Fibroblast of mammary gland (primary cell): ENCODE measurements around the gene GCN1.

ENCODE experiments used
- DNase-seq: peaks from one replicate; pipeline ENCODE4 v3.0.0-alpha.2; 2010; ENCODE audit warnings: low read depth
- H3K4me3 ChIP-seq: 2 replicates; pipeline ENCODE4 v1.5.1; 2011; ENCODE audit warnings: low read depth, mild to moderate bottlenecking, low read length, moderate library complexity; ENCODE audit not compliant: control insufficient read depth
- TF ChIP-seq, protein P1 (sequence below): conservative IDR thresholded peaks from 2 replicates; pipeline ENCODE4 v1.5.1; 2011; ENCODE audit warnings: low read depth, low read length, inconsistent platforms; ENCODE audit not compliant: control insufficient read depth, insufficient read depth

The GCN1 gene

DNA sequence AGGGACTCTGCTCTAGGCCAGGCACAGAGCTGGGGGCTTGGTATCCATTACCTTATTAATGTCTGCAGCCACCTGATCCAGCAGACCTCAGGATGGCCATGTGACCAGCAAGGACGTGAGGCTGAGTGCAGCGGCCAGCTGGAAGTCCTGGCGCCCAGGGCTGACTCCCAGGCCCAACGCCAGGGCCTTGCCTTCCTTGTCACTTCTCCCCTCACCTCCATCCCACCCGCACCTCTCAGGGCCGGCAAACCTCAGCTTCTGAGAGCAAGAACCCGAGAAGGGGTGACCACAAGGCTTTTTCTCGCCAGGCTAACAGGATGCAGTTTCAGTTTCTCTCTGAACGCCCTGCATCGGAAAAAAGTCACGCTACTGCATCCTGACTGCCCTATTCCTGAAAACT lies 93.3 kb downstream of the GCN1 start:
- TF ChIP-seq, protein P1, sequence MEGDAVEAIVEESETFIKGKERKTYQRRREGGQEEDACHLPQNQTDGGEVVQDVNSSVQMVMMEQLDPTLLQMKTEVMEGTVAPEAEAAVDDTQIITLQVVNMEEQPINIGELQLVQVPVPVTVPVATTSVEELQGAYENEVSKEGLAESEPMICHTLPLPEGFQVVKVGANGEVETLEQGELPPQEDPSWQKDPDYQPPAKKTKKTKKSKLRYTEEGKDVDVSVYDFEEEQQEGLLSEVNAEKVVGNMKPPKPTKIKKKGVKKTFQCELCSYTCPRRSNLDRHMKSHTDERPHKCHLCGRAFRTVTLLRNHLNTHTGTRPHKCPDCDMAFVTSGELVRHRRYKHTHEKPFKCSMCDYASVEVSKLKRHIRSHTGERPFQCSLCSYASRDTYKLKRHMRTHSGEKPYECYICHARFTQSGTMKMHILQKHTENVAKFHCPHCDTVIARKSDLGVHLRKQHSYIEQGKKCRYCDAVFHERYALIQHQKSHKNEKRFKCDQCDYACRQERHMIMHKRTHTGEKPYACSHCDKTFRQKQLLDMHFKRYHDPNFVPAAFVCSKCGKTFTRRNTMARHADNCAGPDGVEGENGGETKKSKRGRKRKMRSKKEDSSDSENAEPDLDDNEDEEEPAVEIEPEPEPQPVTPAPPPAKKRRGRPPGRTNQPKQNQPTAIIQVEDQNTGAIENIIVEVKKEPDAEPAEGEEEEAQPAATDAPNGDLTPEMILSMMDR: no peak
- peak; percentile 16 for DNase-seq
- H3K4me3 ChIP-seq: no peak overlapping the region

DNA sequence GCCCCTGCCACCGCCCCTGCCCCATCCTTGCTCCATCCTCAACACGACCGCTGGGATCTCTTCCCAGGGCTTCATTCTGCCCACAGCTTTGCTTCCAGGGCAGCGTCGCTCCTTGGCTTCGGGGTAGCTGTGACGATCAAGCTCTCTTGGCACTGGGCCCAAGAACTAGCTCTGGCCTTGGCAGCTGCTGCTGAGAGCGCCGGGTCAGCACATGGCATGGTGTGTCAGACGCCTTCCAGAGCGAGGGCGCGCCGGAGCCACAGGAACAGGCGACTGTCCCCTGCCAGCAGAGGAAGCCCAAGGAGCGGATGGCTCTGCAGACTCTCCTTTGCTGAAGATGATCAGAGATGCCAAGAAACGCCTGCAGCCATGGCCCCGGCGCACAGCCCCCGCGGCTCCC lies 93.9 kb downstream of the GCN1 start:
- TF ChIP-seq, protein P1: no peak
- no peak overlapping the region for H3K4me3 ChIP-seq
- DNase-seq: peak; percentile 75

DNA sequence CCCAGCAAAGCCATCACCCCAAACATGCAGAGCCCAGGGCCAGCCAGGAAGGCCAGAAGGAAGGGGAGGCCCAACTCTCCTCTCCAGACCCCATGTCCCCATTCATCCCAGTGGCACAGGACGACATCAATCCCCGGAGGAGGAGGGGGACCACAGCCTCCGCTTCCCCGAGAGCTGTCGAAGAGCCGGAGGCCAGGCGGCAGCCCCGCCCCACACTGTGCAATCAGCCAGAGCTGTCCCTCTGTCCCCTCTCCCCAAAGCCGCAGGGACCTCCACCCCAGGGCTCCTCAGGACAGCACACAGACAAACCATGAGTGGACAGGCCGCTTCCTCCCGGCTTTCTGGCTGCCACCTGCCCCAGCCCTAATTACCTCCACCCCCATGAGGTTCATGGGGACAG lies 94.8 kb downstream of the GCN1 start:
- DNase-seq: no peak
- TF ChIP-seq, protein P1: no peak
- H3K4me3 ChIP-seq: no peak overlapping the region

DNA sequence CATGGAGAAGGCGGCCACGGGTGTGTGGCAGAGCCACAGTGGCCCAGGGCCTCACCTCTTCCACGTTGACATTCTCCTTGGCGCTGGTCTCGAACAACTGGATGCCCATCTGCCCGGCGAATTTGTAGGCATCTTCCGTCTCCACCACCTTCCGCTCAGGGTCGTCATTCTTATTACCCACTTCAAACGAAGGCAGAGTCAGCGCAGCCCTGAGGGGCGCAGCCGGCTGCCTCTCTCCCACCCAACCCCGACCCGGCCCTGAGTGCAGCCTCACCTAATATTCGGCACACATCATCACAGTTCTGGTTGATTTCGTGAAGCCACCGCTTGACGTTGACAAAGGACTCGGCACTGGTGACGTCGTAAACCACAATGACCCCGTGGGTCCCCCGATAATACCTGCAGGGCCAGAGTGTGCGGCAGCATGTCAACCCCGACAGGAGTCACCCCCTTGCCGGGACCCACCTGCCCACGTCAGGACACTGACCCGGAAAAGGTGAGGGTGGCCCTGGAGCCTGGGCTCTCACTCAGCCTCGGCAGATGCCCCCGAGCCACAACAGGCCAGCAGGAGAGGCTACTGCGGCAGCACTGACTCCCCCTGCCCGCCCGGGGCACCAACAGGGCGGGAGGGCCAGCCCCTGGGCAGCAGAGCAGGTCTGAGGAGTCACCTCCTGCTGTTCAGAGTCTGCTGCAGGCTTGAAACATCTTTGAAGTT lies 95.6 kb downstream of the GCN1 start:
- no peak overlapping the region for H3K4me3 ChIP-seq
- TF ChIP-seq, protein P1: no peak
- DNase-seq: no peak

DNA sequence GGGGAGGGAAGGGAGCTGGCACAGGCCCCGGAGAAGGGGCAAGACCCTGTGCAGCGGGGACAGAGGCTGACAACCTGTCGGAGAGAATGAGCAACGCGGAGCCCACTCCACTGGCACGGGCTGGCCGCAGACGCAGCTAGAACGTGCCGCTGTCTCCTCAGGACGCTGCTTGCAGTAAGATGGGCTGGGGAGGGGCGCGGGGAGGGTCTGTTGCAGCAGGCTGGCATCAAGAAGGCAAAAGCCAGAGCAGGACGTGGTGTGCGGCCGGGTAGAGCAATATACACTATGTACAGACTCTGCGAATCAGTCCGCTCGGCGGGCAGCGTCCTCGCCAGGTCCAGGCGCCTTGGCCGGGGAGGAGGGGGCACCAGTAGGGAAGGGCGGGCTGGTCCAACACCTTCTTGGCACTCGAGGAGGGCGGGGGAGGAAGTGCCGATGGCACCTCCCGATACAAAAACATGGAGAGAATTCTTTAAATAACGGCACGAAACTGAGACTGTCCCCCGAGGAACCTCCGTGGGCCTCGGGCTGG lies 97.8 kb downstream of the GCN1 start:
- H3K4me3 ChIP-seq: no peak overlapping the region
- DNase-seq: no peak
- TF ChIP-seq, protein P1: no peak

DNA sequence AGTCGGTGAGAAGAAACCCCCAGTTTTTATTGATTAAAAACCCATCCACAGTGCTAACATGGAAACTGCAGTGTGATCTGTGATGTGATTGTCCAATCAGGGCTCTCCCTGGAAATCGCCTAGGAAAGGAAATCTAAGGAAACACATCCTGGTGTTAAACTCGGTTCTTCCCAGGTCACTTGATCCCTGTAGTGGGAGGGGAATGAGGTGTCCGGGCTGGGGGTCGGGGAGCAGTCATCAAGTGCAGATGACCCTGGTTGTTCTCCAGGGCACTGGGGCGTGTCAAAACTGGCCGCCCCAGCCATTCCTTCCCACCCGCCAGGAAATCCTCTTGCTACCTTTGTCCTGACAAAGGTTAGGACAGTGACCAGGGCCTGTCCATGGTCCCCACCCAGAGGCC lies 98.8 kb downstream of the GCN1 start:
- H3K4me3 ChIP-seq: no peak overlapping the region
- no peak for DNase-seq
- TF ChIP-seq, protein P1: no peak
